Airway epithelial cell (primary cell): ENCODE data around the gene TMEM236. TPM values are rescaled to one million over a fixed set of nuclear protein-coding genes. Genes with fewer than 3 reads are reported as not detected.

Experiments
- total RNA-seq: library from RNA; depleted of rRNA; stranded (reverse); fragments of >200 nt; gene quantifications from 2 replicates; pipeline ENCODE4 v1.2.3, GENCODE V29; 2015

The TMEM236 gene, protein sequence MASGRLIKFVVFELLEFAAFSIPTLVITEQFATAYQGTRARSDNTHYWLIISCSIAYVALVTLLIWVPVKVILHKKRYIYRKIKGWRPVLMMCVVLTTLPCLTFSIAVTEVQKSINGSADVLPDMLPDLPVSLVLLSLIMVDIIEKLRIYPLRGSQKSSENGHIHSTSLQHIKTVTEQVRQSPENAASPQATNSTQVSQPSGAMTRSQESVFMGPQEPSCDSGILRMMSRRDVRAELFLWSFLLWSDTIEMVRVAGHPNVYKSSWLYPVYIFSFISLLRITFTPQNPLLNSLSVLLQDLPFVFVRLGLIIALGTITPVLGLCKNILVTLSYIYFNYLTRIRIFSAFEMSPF
- 0.07 TPM in 1 of 2 replicates, not detected in the other for total RNA-seq

GRCh38 chr10:17751781-17752445, at the start of gene TMEM236:
Gene TMEM236 (plus strand): TSS chr10:17752201. CDS start chr10:17752296, 95 bp downstream.

GRCh38 chr10:17808971-17809841, 57.2 kb downstream of the TMEM236 start, which contains the start of gene MRC1:
Gene MRC1 (plus strand): TSS chr10:17809348. CDS start chr10:17809466, 118 bp downstream.

Other genes with a start within 250 kb of the TMEM236 start
- 17.8 and 19.9 TPM in 2 replicates for gene HACD1, start 134.8 kb upstream of the TMEM236 start, total RNA-seq
- gene STAM, start 108.0 kb upstream of the TMEM236 start, total RNA-seq, result 21.5 and 23.6 TPM in 2 replicates
- not detected in 2 replicates for gene MRC1, start 57.1 kb downstream of the TMEM236 start, total RNA-seq
- gene SLC39A12, start 199.7 kb downstream of the TMEM236 start, total RNA-seq, result not detected in 2 replicates